GM21390 (cell line): Measurements from ENCODE around the gene NDST1.

Experiments
- ATAC-seq: cut with Tn5 transposase; IDR thresholded peaks from one replicate; pipeline ENCODE4 v1.9.1; 2021; ENCODE audit not compliant: unreplicated experiment

Gene NDST1

GRCh38 chr5:150540615-150541396, 32.9 kb downstream of the NDST1 start:
- ATAC-seq: no peak

GRCh38 chr5:150541397-150541675, 33.4 kb downstream of the NDST1 start:
- ATAC-seq: no peak

GRCh38 chr5:150541895-150542294, 34.0 kb downstream of the NDST1 start:
- ATAC-seq: no peak

GRCh38 chr5:150542933-150543445, 35.1 kb downstream of the NDST1 start:
- no peak for ATAC-seq

DNA sequence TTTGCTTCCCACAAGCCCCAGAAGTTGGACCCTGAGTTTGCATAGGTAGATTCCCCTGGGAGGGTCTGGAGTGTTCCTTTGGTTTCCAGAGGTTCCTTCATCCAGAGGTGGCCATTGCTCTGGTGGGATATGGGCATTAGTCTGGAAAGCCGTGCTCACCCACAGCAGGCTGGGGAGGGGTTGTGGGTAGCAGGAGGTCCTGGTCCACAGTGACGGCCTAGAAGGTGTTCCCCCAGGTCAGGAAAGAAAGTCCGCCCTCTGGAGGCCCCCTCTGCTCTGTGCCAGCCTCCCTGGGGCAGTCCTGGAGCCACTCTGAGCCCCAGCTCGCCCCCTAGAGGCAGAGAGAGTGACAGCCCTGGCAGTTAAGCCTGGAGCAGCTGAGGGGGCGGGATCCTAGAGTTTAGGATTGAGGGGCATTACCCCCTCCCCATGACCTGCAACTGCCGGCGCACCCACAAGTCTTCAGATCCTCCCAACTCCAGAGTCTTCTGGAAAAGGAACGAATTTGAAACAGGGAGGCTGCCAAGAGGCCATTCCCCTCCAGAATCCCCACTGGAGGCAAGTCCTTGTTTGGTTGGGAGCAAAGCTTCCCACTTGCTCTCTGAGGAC, 36.8 kb downstream of the NDST1 start:
- ATAC-seq: peak; percentile 97

GRCh38 chr5:150545246-150545645, 37.3 kb downstream of the NDST1 start:
- ATAC-seq: no peak

DNA sequence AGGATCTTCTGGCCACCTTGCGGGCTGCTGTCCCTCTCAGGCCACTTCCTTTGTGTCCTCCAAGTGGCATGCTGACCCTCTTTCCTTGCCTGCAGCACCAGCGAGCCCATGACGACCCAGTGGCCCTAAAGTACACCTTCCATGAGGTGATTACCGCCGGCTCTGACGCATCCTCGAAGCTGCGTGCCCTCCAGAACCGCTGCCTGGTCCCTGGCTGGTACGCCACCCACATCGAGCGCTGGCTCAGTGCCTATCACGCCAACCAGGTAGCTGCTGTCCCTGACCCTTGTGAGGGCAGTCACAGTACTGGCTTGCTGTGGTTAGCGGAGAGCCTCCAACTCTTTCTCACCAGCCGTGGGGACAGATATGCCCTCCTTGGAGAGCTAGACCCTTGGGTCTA, 40.2 kb downstream of the NDST1 start:
- no peak for ATAC-seq

GRCh38 chr5:150549735-150550134, 41.8 kb downstream of the NDST1 start:
- no peak for ATAC-seq

DNA sequence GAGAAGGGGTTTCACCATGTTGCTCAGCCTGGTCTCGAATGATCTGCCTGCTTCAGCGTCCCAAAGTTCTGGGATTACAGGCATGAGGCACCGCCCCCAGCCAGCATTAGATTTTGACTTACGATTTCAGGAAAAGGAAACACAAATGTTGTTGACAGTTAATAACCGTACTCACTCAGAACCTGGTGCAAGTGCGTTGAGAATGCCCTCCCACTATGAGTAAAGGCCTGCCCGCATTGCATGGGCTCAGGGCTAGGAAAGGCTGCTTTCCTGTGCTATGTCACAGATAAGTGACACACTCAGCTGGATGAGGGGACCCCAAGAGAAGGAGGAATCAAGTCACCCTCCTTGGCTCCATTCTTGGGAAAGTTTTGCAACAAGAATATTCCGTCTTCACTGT, 42.4 kb downstream of the NDST1 start:
- no peak for ATAC-seq

DNA sequence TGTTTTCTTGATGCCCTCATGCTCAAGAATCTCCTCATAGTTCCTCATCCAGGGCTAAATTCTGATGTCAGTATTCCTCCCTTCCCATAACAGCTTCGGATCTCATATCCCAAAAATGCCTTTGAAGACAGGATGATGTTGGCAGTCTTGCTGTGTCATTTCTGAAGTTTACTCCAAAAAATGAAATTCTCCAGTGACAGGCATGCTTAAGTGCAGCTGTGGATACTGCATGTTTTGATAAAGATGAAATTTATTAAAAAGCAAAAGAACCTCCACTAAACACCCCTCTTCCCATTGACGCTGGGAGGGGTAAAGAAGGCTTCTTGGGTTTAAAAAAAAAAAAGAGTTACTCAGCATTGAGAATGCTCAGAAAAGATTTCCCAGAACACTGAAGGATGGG, 43.1 kb downstream of the NDST1 start:
- no peak for ATAC-seq

DNA sequence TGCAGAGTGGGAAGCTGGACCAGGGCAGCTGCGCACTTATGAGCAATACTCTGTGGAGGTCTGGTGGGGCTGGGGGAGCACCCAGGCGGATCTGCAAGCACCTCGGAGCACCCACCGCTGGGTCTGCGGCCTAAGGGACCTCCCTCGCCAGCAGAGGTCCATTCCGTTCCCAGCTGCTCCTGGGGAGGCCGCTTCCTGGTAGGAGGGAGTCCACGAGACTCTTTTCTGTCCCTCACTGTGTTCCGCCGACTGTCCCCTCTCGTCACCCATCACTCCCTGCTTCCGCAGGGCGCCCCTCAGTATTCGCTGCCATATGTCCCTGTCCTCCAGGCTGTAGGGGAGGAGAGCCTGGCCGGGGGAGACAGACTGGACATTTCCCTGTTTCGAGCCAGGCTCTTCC, 45.5 kb downstream of the NDST1 start:
- ATAC-seq: no peak

DNA sequence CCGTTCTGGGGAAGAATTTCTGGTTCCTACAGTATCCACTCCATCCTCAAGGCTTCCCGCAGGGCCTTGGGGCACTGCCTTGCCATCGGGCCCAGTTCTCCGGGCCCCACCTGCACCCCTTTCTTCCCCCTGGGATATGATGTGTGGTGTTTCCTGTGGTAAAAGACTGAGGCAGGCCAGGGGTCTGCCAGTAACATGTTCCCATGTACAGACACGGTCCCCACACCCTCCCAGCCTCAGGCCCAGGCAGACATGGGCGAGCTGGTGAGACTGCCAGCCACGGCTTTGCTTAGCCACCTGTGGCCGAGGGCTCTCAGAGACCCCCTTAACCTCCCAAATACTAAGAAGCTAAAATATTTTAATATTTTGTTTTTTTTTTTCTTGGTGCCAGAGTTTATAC, 46.0 kb downstream of the NDST1 start:
- no peak for ATAC-seq

- ATAC-seq: no peak
These were observed 46.9 kb downstream of the NDST1 start for GRCh38 chr5:150554857-150555256.

DNA sequence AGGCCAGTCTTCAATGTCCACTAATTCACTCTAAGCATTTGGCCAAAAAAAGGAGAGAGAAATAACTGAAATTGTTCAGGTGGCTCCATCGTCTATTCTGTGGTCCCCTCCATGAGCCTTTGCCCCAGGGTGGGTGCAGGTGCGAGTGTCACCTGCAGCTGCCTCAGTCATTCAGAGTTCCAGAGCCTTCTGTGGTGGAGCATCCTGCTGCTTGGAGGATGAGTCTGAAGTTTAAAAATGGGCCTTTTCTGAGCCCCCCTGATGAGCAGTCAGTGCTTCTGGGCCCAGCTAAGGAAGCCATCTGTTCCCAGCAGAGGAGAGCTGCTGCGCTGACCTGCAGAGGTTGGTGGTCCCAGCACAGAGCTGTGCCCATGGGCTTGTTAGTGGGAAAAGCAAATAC, 48.2 kb downstream of the NDST1 start:
- ATAC-seq: no peak

- ATAC-seq: peak; percentile 44
These were observed 49.1 kb downstream of the NDST1 start for GRCh38 chr5:150556859-150557508.

DNA sequence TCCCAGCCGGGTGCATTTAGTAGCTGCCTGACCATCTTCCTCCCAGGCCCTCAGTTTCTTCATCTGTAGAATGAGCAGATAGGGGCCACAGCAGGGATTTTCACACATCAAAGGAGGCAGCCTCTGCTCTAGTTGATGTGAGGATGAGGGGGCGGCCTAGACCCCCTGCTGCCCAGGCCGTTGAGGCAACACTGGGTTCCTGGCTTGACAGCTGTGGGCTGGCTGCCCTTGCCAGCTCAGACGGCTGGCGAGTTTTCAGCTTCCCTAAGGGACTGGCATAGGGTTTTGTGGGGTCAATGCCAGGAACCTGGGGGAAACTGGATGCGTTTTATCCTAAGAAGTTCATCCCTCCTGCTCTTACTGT, 49.6 kb downstream of the NDST1 start:
- ATAC-seq: no peak

- no peak for ATAC-seq
These were observed 50.2 kb downstream of the NDST1 start for GRCh38 chr5:150558088-150558621.

DNA sequence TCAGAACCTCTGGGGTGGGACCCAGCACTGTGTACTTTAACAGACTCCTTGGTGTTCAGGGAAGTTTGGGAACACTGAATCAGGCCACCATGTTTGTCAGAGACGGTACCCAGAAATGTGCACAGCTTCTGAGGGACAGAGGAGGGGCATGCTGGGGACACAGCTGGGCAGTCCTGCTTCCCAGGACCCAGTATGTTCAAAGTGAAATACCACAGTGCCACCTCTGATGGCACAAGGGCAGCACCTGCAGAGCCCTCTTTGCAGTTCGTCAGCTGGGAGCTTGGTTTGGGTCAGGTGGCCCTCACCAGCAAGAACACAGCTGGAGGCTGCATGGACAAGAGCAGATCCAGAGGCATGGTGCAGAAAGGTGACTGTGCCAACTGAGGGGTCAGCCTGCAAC, 51.2 kb downstream of the NDST1 start:
- no peak for ATAC-seq

GRCh38 chr5:150559701-150560100, 51.8 kb downstream of the NDST1 start:
- no peak for ATAC-seq

- ATAC-seq: peak; percentile 72
These were observed 52.7 kb downstream of the NDST1 start for GRCh38 chr5:150560401-150561191.

GRCh38 chr5:150561192-150561512, 53.2 kb downstream of the NDST1 start:
- no peak for ATAC-seq
